ENCODE data around the gene FIZ1. TPM values are rescaled to one million over a fixed set of nuclear protein-coding genes. Genes with fewer than 3 reads are reported as not detected.

FIZ1 gene
- total and polyA plus RNA-seq, 2 of the 4 experiments (the other 2 are of a cell fraction): 1.3 to 5.9 TPM

DNA sequence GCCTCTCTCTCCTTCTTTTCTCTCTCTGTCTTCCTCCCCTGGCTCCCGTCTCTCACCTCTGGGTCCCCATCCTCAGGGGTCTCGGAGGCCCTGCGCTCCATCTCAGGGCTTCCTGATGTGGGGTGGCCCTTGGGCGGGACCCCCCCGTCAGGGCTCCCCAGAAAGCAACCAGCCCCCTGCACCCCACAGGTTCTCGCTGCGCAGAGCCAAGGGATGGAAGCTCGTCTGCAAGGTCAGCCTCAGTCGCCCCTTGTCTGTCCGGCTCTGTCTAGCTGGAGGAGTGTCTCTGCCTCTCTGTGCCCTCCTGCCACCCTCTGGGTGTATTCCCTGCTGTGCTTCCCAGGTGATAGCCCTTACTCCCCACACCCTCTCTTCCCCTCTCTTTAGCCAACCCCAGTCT is 53.9 kb downstream of the FIZ1 start, which contains the start of gene SBK3:
SBK3 (minus strand) TSS at position 101 of the 400 bp plus-strand sequence; CDS start at position 101, 0 bp downstream.
- CTCF ChIA-PET: interaction anchor here (0.6 kb wide), 1 partner anchor 12 kb away, joined by 3 read pairs; no protein-coding TSS in a partner anchor
- POLR2A ChIA-PET (ENCODE audit: unreplicated experiment): no interaction called here
- dilution Hi-C loops (cut with HindIII; ENCODE audit: low sequenced_read_pairs, unreplicated experiment): no loop called here

More for the DNA sequence above, 53.9 kb downstream of the FIZ1 start, which contains the start of gene SBK3:
- H3K4me3 ChIP-seq (ENCODE audit: insufficient read depth, low read depth, low read length): no peak within 1 kb of the TSS
- H3K27me3 ChIP-seq (ENCODE audit: control insufficient read depth, insufficient read depth, low read length): no peaks in the 10 kb centered on the region
- no peaks in the 10 kb centered on the region for H3K36me3 ChIP-seq (ENCODE audit: control insufficient read depth, insufficient read depth, low read length)
- H4K20me1 ChIP-seq (ENCODE audit: insufficient read depth, low read length): no peaks in the 10 kb centered on the region
- no peaks in the 10 kb centered on the region; the same call in 1 of the 2 replicates for H3K9me3 ChIP-seq (ENCODE audit: control insufficient read depth, insufficient read depth, low read length)
- H4K91ac ChIP-seq (ENCODE audit: insufficient read depth, low read depth, low read length): peak within 1 kb of the TSS; percentile 80
- H2BK15ac ChIP-seq (ENCODE audit: low read depth, low read length): peak within 1 kb of the TSS; percentile 96; the same call in 2 of the 3 replicates
- peak within 1 kb of the TSS; percentile 84 for H3K4ac ChIP-seq (ENCODE audit: low read depth, low read length)
- no peaks in the 10 kb centered on the region for H3K79me1 ChIP-seq (ENCODE audit: low read depth in 1 of 2, low read length in 2 of 2)
- peak within 1 kb of the TSS; percentile 57; the same call in 1 of the 2 replicates for H4K5ac ChIP-seq (ENCODE audit: low read depth, low read length)
- H3K18ac ChIP-seq (ENCODE audit: low read depth, low read length): peak within 1 kb of the TSS; percentile 32; the same call in 1 of the 2 replicates
- no peak within 1 kb of the TSS for H3K4me2 ChIP-seq (ENCODE audit: low read depth, low read length)
- H3K23ac ChIP-seq (ENCODE audit: low read depth, low read length): peak within 1 kb of the TSS; percentile 49; the same call in 1 of the 2 replicates
- peak within 1 kb of the TSS; percentile 69 for H3K14ac ChIP-seq (replicated peaks; ENCODE audit: low read depth, low read length)
- ATAC-seq (ENCODE audit: low read depth) (no peak), DNase-seq (no peak)
- peak within 1 kb of the TSS; percentile 76 for H2BK20ac ChIP-seq (ENCODE audit: low read depth, low read length)
- no peak within 1 kb of the TSS; the same call in 1 of the 2 replicates for H3K27ac ChIP-seq (ENCODE audit: insufficient read depth, low read length)
- H4K8ac ChIP-seq (ENCODE audit: low read depth in 2 of 2, low read length in 2 of 2): peak within 1 kb of the TSS; percentile 15 to 47; a peak in 3 of 4 replicates
- H3K4me1 ChIP-seq (ENCODE audit: control insufficient read depth, insufficient read depth, low read length): peaks cover 26% of the 10 kb centered on the region
- peak within 1 kb of the TSS; percentile 78 for H2AK9ac ChIP-seq (replicated peaks; ENCODE audit: low read depth, low read length, poor library complexity)
- in situ Hi-C loops (cut with MboI; ENCODE audit: low sequenced_read_pairs): no loop called here
- peak within 1 kb of the TSS; percentile 93 for H2AK5ac ChIP-seq (ENCODE audit: low read depth, low read length)
- H3K56ac ChIP-seq (ENCODE audit: extremely low read depth, insufficient read depth, low read length): no peak within 1 kb of the TSS
- BruUV-seq (replicated peaks): no TSS peak
- no peak within 1 kb of the TSS for H2BK5ac ChIP-seq (ENCODE audit: low read depth, low read length, poor library complexity, severe bottlenecking)
- peak within 1 kb of the TSS; percentile 82 for H2AFZ ChIP-seq (replicated peaks; ENCODE audit: low read length, poor library complexity)
- no peak for TF ChIP-seq MAZ (IDR thresholded peaks at IDR 0.05; ENCODE audit: borderline replicate concordance, low read depth, low read length)
- TF ChIP-seq, protein P1, sequence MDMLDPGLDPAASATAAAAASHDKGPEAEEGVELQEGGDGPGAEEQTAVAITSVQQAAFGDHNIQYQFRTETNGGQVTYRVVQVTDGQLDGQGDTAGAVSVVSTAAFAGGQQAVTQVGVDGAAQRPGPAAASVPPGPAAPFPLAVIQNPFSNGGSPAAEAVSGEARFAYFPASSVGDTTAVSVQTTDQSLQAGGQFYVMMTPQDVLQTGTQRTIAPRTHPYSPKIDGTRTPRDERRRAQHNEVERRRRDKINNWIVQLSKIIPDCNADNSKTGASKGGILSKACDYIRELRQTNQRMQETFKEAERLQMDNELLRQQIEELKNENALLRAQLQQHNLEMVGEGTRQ (IDR thresholded peaks at IDR 0.05; ENCODE audit: low read depth, low read length): no peak
- no peak for TF ChIP-seq CHD1 (IDR thresholded peaks at IDR 0.05; ENCODE audit: low read depth, low read length)
- TF ChIP-seq POLR2A (IDR thresholded peaks at IDR 0.05; ENCODE audit: low read depth, low read length): no peak
- no peak for TF ChIP-seq MAFK (IDR thresholded peaks at IDR 0.05; ENCODE audit: low read depth, low read length)
- no peak for TF ChIP-seq CEBPB (IDR thresholded peaks at IDR 0.05; ENCODE audit: low read depth, low read length)
- no peak for TF ChIP-seq RAD21 (IDR thresholded peaks at IDR 0.05; ENCODE audit: low read length)
- TF ChIP-seq FOS (IDR thresholded peaks at IDR 0.05; ENCODE audit: low read depth, low read length): no peak
- TF ChIP-seq MXI1 (IDR thresholded peaks at IDR 0.05; ENCODE audit: borderline replicate concordance, low read depth, low read length): no peak
- no peak for TF ChIP-seq BHLHE40 (IDR thresholded peaks at IDR 0.05; ENCODE audit: low read depth, low read length)
- no peak for TF ChIP-seq CTCF (conservative IDR thresholded peaks at IDR 0.05; ENCODE audit: low read depth, low read length)
- no peak for TF ChIP-seq RFX5 (IDR thresholded peaks at IDR 0.05; ENCODE audit: low read depth, low read length)
- no peak for TF ChIP-seq RCOR1 (IDR thresholded peaks at IDR 0.05; ENCODE audit: insufficient replicate concordance, low read length)
- TF ChIP-seq NFE2L2 (IDR thresholded peaks at IDR 0.05; ENCODE audit: low read depth, low read length): no peak
- no peak for TF ChIP-seq ELK1 (IDR thresholded peaks at IDR 0.05; ENCODE audit: borderline replicate concordance, low read depth, low read length)
- no peak for TF ChIP-seq SMC3 (IDR thresholded peaks at IDR 0.05; ENCODE audit: low read depth, low read length)
- peak within 1 kb of the TSS; percentile 80 for H2BK120ac ChIP-seq (ENCODE audit: low read depth, low read length)
- intact Hi-C loops (cut with micrococcal nuclease): no loop called here
- peaks cover 5% of the 10 kb centered on the region; the same call in 1 of the 2 replicates for H3K9me1 ChIP-seq (ENCODE audit: insufficient read depth, low read length)
- no CpG with 5 or more reads among the region's 10 CpGs for WGBS, 2 experiments (ENCODE audit: extremely low coverage in 2 of 2, insufficient read length in 1 of 2)
- 0 out of 2 replicates have a peak within 1 kb of the TSS, but pooled peaks have one; percentile 1 for H3K9ac ChIP-seq (ENCODE audit: low read depth, low read length)
